ENCODE results near the gene SEC14L3. TPM values are rescaled to one million over a fixed set of nuclear protein-coding genes. Genes with fewer than 3 reads are reported as not detected.
A peak's percentile ranks its signal among the peaks of the same experiment; 100 is the strongest.

SEC14L3 gene
- total and polyA plus RNA-seq, 2 donors from 2014 or later: not detected

- intact Hi-C loops (cut with DNase I): no loop called here
- Histone ChIP-seq H3K27me3 (ENCODE audit: control insufficient read depth, insufficient read depth, low read length) (no peaks in the 10 kb centered on the region), H3K4me1 (ENCODE audit: control insufficient read depth in 2 of 3, insufficient read depth in 2 of 3, low read depth in 1 of 3, low read length in 3 of 3) (peaks cover 0 to 3% (median 0%) of the 10 kb centered on the region in 3 donors), H3K9me3 (ENCODE audit: control insufficient read depth in 2 of 3, insufficient read depth in 1 of 3, low read length in 3 of 3) (no peaks in the 10 kb centered on the region), H3K36me3 (ENCODE audit: control insufficient read depth in 2 of 3, insufficient read depth in 3 of 3, low read length in 3 of 3) (no peaks in the 10 kb centered on the region), H3K27ac (ENCODE audit: low read depth in 2 of 2, low read length in 2 of 2) (peak overlapping the region; percentile 43 to 85), H3K9ac (ENCODE audit: low read length in 3 of 3) (no peak overlapping the region), H3K4me3 (ENCODE audit: low read length in 3 of 3) (no peak overlapping the region)
- DNase-seq (peak in 1 of 5 donors; percentile 87), FAIRE-seq (no peak)
- no peak for TF ChIP-seq CTCF (IDR thresholded peaks at IDR 0.05; ENCODE audit: borderline replicate concordance, extremely low read depth, insufficient read depth)
These were observed 36.1 kb downstream of the SEC14L3 start for GRCh38 chr22:30435674-30436126.

GRCh38 chr22:30434843-30435242, 37.0 kb downstream of the SEC14L3 start:
- no peak for FAIRE-seq
- H3K4me3 ChIP-seq (ENCODE audit: low read length in 3 of 3): no peak overlapping the region
- TF ChIP-seq CTCF (IDR thresholded peaks at IDR 0.05; ENCODE audit: borderline replicate concordance, extremely low read depth, insufficient read depth): no peak
- H3K9me3 ChIP-seq (ENCODE audit: control insufficient read depth in 2 of 3, insufficient read depth in 1 of 3, low read length in 3 of 3): no peaks in the 10 kb centered on the region
- no peaks in the 10 kb centered on the region for H3K27me3 ChIP-seq (ENCODE audit: control insufficient read depth, insufficient read depth, low read length)
- DNase-seq: peak in 1 of 5 donors; percentile 25
- peaks cover 0 to 3% (median 0%) of the 10 kb centered on the region in 3 donors for H3K4me1 ChIP-seq (ENCODE audit: control insufficient read depth in 2 of 3, insufficient read depth in 2 of 3, low read depth in 1 of 3, low read length in 3 of 3)
- intact Hi-C loops (cut with DNase I): no loop called here
- H3K27ac ChIP-seq (ENCODE audit: low read depth in 2 of 2, low read length in 2 of 2): no peak overlapping the region
- H3K36me3 ChIP-seq (ENCODE audit: control insufficient read depth in 2 of 3, insufficient read depth in 3 of 3, low read length in 3 of 3): no peaks in the 10 kb centered on the region
- no peak overlapping the region for H3K9ac ChIP-seq (ENCODE audit: low read length in 3 of 3)

- H3K36me3 ChIP-seq (ENCODE audit: control insufficient read depth in 2 of 3, insufficient read depth in 3 of 3, low read length in 3 of 3): no peaks in the 10 kb centered on the region
- no peak overlapping the region for H3K27ac ChIP-seq (ENCODE audit: low read depth in 2 of 2, low read length in 2 of 2)
- no peaks in the 10 kb centered on the region for H3K27me3 ChIP-seq (ENCODE audit: control insufficient read depth, insufficient read depth, low read length)
- intact Hi-C loops (cut with DNase I): no loop called here
- H3K9me3 ChIP-seq (ENCODE audit: control insufficient read depth in 2 of 3, insufficient read depth in 1 of 3, low read length in 3 of 3): no peaks in the 10 kb centered on the region
- no peak for TF ChIP-seq CTCF (IDR thresholded peaks at IDR 0.05; ENCODE audit: borderline replicate concordance, extremely low read depth, insufficient read depth)
- H3K4me1 ChIP-seq (ENCODE audit: control insufficient read depth in 2 of 3, insufficient read depth in 2 of 3, low read depth in 1 of 3, low read length in 3 of 3): peaks cover 0 to 3% (median 0%) of the 10 kb centered on the region in 3 donors
- no peak overlapping the region for H3K4me3 ChIP-seq (ENCODE audit: low read length in 3 of 3)
- DNase-seq: no peak
- FAIRE-seq: no peak
- no peak overlapping the region for H3K9ac ChIP-seq (ENCODE audit: low read length in 3 of 3)
These were observed 38.0 kb downstream of the SEC14L3 start for GRCh38 chr22:30433773-30434172.

GRCh38 chr22:30433227-30433626, 38.6 kb downstream of the SEC14L3 start:
- H3K4me3 ChIP-seq (ENCODE audit: low read length in 3 of 3): no peak overlapping the region
- no peak overlapping the region for H3K9ac ChIP-seq (ENCODE audit: low read length in 3 of 3)
- H3K9me3 ChIP-seq (ENCODE audit: control insufficient read depth in 2 of 3, insufficient read depth in 1 of 3, low read length in 3 of 3): no peaks in the 10 kb centered on the region
- DNase-seq (no peak), FAIRE-seq (no peak)
- no peaks in the 10 kb centered on the region for H3K27me3 ChIP-seq (ENCODE audit: control insufficient read depth, insufficient read depth, low read length)
- peaks cover 0 to 3% (median 0%) of the 10 kb centered on the region in 3 donors for H3K4me1 ChIP-seq (ENCODE audit: control insufficient read depth in 2 of 3, insufficient read depth in 2 of 3, low read depth in 1 of 3, low read length in 3 of 3)
- no peak overlapping the region for H3K27ac ChIP-seq (ENCODE audit: low read depth in 2 of 2, low read length in 2 of 2)
- H3K36me3 ChIP-seq (ENCODE audit: control insufficient read depth in 2 of 3, insufficient read depth in 3 of 3, low read length in 3 of 3): no peaks in the 10 kb centered on the region
- no peak for TF ChIP-seq CTCF (IDR thresholded peaks at IDR 0.05; ENCODE audit: borderline replicate concordance, extremely low read depth, insufficient read depth)
- intact Hi-C loops (cut with DNase I): no loop called here
